HG03460 (cell line): ENCODE results near the gene HMX2.
A peak's percentile ranks its signal among the peaks of the same experiment; 100 is the strongest.
"Not testable (repeated sequence)": the region's sequence is repeated elsewhere in the genome, so short reads cannot be mapped to it uniquely, and the experiment has no call there.

Source experiments
- ATAC-seq: cut with Tn5 transposase; IDR thresholded peaks from one replicate; pipeline ENCODE4 v1.9.1; 2021; ENCODE audit not compliant: unreplicated experiment

Gene HMX2

GRCh38 chr10:123150986-123151736, 3.2 kb downstream of the HMX2 start:
- no peak for ATAC-seq

DNA sequence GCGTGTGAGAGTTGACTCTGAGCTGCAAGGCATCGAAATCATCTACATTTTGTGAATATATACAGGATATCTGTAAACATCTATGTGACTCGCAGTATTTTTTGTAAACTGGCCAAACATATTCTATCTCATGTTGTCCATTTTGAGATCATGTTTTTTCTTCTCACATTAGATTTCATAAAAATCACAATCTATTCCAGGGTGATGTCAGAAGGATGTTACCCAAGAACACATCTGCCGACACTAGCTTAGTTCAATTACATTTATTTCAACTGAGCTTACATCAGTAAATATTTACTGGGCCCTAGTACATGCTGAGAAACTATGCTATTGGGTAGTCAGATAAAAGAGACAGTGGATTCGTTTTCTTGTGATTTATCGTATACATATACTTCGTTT, 3.8 kb downstream of the HMX2 start:
- no peak for ATAC-seq

GRCh38 chr10:123153486-123154091, 5.7 kb downstream of the HMX2 start:
- no peak for ATAC-seq

DNA sequence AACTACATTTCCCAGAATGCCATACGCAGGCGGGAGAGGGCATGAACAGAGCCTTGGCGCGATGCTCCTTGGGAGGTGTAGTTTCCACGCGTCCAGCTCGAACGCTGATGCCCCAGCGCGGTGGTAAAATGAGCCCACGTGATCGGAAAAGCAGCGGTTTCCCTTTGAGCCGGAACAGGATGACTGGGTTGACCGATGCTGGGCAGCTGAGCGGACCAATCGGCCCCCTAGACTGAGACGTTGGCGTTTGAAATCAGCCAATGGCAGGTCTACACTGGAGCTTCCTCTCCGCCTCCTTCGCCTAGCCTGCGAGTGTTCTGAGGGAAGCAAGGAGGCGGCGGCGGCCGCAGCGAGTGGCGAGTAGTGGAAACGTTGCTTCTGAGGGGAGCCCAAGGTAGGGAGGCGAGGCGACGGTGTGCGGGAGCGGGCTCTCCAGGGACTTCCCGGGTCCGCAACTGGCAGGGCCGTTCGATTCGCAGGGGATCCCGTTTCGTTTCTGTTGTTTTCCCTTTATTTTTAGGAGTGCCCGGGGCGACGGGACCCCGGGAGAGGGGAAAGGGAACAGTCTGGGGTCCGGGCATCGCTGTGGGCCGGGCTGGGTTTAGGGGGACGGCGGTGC, 6.3 kb downstream of the HMX2 start, which contains the start of gene BUB3:
TSS of gene BUB3 (plus strand) at position 311 of the 619 bp plus-strand sequence. CDS start 516 bp downstream, outside the sequence.
- peak; percentile 88 for ATAC-seq

DNA sequence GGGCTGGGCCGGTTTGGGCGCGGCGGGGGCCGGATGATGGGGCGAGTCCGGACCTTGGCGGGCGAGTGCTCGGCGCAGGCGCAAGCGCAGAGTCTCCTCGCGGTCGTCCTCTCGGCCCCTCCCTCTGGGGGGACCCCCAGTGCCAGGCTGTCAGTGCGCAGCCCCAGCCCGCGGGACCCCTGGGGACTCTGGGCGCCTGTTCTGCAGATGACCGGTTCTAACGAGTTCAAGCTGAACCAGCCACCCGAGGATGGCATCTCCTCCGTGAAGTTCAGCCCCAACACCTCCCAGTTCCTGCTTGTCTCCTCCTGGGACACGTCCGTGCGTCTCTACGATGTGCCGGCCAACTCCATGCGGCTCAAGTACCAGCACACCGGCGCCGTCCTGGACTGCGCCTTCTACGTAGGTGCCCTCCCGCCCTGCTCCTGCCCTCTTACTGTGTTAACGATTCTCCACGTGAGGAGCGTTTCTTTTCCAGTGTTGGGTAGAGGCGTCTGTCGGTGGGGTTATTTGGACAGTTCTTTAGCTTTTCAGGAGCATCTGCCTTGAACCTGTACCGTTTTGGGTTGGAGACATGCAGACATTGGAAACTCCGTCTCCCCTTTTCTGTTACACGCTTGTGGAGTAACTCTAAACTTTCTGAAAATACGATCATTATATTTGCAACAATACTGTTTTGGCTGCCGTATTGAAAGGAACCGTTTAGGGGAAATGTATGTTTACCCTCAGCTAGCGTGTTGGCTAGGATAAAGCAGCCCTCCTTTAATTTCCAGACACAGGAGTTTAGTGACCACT, 7.0 kb downstream of the HMX2 start:
- ATAC-seq, result peak; percentile 54

DNA sequence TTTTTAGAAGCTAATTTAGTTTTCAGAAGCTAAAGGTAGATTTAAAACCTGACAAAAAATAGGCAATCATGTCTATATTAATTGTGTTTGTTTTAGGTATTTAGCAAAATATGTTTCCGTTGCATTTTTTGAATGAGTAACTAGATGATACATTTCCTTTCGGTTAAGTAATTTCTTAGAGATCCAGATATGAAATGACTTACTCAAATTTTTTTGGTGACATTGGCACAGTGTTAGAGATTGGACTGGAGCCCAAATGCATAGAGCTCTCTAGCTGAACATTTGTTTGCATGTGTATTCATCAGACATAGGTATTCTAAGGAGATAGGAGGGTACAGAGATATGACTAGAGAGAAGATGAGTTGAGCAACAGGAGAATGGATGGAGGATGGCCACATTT, 8.1 kb downstream of the HMX2 start:
- ATAC-seq, result no peak

DNA sequence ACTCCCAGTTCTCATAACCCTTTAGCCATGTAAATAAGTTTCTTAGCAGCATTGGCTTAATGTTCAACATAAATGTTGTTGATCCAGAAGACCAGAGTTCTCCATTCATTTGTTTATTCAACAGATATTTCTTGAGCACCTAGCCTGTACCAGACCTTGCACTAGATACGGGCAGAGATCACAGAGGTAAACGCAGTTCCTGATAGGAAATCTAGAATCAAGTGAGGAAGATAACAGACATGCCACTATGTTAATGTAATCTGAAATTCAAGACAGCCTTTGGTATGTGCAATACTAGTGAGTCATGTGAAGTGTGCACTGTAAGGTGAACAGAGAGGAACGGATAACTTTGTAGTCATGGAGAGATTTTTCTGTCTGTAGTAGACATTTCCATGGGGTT, 9.3 kb downstream of the HMX2 start:
- ATAC-seq, result no peak

DNA sequence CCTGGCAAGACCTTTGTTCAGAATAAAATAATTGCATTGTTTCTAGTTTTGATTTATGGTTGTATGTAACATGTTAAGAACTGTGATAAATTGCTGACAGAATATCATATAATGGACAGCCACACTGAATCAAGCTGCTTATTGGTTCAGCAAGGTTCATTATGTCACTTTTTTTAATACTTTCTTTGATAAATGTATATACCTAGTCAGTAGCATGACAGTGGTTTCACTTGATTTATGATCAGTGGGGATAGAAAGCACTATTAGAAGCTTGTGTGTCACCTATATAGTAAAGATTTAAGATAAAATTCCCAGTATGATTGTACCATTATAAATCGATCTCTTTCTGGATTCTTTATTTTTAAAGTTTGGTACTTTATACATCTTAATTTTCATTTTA, 10.7 kb downstream of the HMX2 start:
- ATAC-seq, result no peak

DNA sequence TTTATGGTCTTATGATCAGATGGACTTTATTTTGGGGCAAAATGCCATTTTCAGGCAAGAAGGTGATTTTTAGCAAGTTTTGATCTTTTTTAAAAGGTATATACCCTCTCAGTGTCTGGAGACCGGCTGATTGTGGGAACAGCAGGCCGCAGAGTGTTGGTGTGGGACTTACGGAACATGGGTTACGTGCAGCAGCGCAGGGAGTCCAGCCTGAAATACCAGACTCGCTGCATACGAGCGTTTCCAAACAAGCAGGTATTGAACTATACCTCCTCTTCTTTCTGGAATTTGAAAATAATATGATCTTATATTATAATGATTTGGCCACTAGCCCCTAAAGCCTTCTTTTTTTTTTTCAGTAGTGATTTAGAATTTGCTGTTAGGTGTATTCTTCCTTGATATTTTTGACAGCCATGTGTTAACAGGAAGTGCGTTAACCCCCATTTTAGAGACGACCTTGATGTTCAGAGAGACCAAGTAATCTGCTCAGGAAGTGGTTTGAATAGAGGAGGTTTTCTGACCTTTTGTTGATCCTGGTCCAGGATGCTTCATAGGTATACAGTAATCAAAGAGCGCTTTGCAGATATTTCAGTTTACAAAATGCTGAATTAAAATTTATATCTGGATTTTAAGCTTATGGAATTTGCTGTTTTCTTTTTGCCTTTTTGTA, 12.5 kb downstream of the HMX2 start:
- no peak for ATAC-seq

DNA sequence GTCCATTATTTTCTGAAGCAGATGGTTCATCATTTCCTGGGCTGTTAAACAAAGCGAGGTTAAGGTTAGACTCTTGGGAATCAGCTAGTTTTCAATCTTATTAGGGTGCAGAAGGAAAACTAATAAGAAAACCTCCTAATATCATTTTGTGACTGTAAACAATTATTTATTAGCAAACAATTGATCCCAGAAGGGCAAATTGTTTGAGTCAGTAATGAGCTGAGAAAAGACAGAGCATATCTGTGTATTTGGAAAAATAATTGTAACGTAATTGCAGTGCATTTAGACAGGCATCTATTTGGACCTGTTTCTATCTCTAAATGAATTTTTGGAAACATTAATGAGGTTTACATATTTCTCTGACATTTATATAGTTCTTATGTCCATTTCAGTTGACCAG, 16.4 kb downstream of the HMX2 start:
- no peak for ATAC-seq

DNA sequence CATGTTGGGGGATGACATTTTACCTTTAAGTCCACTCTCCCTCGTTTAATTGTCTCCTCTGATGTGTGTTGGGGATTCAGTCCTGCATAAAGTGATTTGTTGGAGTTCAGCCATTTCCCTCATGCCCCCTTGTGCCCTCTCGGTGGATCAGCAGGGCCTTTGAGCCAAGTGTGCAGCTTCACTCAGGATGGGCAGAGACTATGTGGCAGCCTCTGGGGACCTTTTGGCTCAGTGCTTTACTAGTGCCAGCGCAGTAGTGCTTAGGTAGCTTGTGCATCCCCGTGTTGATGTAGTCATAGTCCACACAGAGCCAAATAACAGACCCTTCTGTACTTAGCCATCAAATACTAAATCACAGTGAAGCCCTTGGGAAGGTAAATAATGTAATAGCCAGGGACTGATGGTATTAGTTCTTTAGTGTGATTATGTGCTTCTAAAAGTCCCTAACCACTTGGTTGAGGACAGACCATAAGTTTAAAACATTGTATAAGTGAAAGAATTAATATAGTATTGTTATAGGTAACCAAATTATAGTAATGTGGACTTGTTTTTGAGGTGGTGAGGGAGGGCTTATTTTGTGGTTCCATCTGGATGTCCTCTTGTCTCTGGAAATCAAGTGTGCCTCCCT, 17.6 kb downstream of the HMX2 start:
- no peak for ATAC-seq

- ATAC-seq, result no peak
Observed at GRCh38 chr10:123166618-123167017, 18.7 kb downstream of the HMX2 start.

GRCh38 chr10:123170961-123171360, 23.0 kb downstream of the HMX2 start:
- no peak for ATAC-seq

GRCh38 chr10:123171616-123172015, 23.7 kb downstream of the HMX2 start:
- ATAC-seq, result not testable (repeated sequence)

- no peak for ATAC-seq
Observed at GRCh38 chr10:123175389-123176387, 27.8 kb downstream of the HMX2 start.

- ATAC-seq, result not testable (repeated sequence)
Observed at GRCh38 chr10:123178390-123178789, 30.5 kb downstream of the HMX2 start.

- no peak for ATAC-seq
Observed at GRCh38 chr10:123180101-123181090, 32.5 kb downstream of the HMX2 start.

GRCh38 chr10:123183724-123184123, 35.8 kb downstream of the HMX2 start:
- ATAC-seq, result no peak
